GM19438 (cell line): Measurements from ENCODE around the gene PTPRH.

ENCODE experiments used
- ATAC-seq: cut with Tn5 transposase; IDR thresholded peaks from one replicate; pipeline ENCODE4 v1.9.1; 2021; ENCODE audit warnings: low read depth; ENCODE audit not compliant: unreplicated experiment

Gene PTPRH, protein sequence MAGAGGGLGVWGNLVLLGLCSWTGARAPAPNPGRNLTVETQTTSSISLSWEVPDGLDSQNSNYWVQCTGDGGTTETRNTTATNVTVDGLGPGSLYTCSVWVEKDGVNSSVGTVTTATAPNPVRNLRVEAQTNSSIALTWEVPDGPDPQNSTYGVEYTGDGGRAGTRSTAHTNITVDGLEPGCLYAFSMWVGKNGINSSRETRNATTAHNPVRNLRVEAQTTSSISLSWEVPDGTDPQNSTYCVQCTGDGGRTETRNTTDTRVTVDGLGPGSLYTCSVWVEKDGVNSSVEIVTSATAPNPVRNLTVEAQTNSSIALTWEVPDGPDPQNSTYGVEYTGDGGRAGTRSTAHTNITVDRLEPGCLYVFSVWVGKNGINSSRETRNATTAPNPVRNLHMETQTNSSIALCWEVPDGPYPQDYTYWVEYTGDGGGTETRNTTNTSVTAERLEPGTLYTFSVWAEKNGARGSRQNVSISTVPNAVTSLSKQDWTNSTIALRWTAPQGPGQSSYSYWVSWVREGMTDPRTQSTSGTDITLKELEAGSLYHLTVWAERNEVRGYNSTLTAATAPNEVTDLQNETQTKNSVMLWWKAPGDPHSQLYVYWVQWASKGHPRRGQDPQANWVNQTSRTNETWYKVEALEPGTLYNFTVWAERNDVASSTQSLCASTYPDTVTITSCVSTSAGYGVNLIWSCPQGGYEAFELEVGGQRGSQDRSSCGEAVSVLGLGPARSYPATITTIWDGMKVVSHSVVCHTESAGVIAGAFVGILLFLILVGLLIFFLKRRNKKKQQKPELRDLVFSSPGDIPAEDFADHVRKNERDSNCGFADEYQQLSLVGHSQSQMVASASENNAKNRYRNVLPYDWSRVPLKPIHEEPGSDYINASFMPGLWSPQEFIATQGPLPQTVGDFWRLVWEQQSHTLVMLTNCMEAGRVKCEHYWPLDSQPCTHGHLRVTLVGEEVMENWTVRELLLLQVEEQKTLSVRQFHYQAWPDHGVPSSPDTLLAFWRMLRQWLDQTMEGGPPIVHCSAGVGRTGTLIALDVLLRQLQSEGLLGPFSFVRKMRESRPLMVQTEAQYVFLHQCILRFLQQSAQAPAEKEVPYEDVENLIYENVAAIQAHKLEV

DNA sequence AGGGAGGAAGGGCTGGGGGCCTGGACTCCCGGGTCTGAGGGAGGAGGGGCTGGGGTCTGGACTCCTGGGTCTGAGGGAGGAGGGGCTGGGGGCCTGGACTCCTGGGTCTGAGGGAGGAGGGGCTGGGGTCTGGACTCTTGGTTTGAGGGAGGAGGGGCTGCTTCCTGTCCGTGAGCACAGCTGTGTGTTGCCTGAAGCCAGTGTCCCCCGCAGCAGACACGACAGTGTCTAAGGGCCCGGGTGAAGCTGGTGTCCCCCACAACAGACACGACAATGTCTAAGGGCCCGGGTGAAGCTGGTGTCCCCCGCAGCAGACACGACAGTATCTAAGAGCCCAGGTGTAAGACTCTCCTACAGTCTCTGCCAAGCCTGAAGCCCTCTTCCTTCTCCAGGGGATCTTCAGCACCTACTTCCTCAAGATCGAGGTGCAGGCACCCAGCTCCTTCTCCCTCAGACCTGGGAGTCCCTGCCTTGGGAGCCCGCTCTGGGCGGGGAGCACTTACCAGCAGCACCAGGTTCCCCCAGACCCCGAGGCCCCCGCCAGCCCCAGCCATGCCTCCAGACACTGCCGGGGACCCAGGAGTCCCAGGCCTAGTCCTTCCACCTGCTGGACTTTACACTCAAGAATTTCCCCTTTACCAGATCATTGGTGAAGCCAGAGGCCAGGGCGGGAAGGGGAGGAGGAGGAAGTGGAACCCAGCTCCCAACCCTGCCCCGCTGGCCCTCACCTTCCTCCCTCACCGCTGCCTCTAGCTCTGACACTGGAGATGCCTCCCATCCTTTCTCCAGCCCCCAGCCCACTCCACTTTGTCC is at the start of gene PTPRH:
Gene PTPRH, minus strand, starts transcription at position 622 of the 813 bp plus-strand sequence. Its CDS starts 68 bp downstream, at position 554.
- no peak for ATAC-seq

DNA sequence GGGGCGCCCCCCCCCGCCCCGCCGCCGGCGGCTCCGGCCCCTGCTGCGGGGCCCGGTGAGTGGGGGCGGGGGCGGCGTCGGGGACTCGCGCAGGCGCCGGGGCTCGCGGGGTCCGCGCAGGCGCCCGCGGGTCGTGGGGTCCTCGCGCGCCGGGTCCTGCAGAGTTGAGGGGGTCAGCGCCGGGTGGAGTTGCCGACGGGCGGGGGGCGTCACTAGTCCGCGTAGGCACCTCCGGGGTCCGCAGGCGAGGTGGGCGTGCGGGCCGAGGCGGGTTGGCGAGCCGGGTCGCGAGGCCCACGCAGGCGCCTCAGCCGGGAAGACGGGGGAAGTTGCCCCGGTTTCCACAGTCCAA is 49.2 kb upstream of the PTPRH start:
- no peak for ATAC-seq

DNA sequence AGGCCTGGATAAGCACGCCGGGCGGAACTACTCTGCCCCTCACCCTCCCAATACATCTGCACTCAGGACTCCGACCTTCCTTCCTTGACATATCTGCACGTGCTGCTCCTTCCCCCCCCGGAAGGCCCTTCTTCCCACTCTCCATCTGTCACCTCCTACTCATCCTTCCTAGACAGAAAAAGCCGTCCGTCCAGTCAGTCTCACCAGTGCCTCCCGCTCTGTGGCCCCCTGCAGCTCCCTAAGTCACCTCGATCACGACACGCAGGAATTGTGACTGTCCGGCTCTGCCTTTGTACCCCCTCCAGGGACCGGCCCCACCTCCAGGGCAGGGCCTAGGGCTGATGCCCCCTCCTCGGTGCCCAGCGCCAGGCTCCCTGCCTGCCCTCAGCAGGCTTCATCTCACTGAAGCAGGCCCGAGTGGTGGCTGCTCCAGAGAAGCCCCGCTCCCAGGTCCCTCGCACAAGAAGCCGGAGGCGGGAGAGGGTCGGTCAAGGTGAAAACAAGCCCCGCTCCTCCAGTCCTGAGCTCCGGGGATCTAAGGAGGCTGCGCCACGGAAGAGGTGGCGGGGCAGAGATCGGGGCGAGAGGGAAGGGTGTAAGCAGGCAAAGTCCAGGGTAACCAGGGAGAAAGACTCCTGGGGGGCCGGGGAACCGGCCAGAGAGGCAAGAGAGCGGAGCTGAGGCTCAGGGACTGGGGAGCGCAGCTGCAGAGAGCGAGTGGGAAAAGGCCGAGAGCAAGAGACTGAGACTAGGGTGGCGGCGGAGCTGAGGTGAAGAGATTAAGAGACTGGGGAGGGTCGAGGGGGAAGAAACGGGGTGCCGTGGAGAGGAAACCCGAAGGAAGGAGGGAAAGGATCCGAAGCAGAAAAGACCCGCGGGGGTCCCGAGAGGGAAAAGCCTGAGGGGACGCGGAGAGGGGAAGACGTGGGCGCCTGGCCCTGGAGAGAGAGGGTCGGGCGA is 48.4 kb upstream of the PTPRH start:
- ATAC-seq = no peak

DNA sequence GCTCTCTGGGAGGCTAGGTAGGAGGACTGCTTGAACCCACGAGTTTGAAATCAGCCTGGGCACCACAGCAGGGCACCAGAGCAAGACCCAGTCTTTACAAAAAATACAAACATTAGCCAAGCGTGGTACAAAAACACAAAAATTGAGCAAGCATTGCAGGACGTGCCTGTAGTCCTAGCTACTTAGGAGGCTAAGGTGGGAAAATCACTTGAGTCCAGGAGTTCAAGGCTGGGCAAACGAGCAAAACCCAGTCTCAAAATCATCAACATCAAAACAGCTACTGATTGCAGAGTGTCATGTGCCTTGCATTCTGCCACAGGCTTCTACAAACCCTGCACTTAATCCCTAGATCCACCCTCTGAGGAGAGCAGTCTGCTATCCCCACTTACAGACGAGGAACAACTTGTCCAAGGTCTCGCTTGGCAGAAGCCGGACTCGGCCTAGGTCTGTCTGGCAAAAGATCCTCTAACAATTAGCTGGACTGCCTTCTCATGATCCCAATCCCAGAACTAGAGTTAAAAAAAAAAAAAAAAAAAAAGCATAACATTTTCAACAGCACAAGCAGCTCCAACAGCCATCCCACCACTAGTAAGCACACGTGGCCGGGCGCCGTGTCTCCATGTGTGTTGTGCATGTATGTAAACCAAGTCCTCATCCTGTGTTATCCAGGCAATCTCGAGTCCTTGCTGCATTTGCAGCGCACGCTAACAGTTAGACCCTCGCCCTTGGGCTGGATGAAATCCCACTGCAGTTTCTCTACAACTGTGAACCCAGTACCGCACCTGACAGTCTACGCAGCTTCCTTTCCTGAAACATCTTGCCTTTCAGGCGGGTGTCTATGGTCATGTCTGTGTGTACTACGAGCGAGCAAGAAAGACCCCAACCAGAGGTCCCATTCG is 47.5 kb upstream of the PTPRH start:
- ATAC-seq = no peak

DNA sequence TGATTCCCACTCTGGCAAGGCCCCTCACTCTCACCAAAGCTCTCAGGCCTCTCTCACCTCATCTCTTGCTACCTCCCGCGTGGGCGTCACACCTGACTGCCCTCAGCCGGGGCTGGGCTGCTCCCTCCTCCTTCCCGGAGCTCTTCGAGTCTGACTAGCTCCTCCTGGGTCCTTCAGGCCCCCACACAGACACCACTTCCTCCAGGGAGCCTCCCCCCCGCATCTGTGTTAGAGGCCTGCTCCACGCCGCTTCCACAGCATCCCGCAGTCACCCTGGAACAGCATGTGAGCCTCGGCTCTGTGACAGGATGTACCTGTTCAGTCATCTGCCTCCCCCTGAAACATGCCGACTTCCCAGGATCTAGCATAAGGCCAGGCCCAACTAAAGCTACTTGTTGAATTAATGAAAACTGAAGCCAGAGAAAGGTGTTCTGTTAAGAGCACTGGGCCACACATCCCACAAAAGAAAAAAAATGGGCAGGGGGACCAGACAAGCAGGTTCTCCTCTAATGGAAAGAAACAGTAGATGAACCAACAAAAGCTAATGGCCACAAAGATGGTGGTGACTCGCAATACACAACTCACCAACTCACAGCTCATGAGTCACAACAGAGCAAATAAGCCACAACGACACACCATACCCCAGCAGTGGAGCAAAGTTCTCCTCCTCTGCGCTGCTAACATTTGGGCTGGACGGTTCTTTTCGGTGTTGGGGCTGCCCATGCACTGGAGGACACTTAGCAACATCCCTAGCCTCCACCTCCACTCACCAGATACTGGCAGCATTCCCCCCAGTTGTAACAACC is 46.5 kb upstream of the PTPRH start:
- ATAC-seq = no peak

DNA sequence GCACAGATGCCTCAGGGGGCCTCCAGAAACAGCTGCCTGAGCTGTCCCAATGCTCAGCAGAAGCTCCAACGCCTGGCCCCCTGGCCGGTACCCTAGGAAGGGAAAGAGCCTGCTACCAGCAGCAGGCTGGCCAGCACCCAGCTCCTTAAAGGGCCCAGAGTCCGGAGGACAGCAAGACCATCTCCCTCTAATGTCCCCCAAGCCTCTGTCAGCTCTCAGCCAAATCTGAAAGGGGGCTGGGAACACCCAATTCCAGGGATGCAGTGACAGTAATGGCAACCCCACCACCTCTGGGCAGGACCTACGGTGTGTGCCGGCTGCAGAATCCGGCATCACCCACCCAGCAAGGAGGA is 45.3 kb upstream of the PTPRH start:
- ATAC-seq = no peak

DNA sequence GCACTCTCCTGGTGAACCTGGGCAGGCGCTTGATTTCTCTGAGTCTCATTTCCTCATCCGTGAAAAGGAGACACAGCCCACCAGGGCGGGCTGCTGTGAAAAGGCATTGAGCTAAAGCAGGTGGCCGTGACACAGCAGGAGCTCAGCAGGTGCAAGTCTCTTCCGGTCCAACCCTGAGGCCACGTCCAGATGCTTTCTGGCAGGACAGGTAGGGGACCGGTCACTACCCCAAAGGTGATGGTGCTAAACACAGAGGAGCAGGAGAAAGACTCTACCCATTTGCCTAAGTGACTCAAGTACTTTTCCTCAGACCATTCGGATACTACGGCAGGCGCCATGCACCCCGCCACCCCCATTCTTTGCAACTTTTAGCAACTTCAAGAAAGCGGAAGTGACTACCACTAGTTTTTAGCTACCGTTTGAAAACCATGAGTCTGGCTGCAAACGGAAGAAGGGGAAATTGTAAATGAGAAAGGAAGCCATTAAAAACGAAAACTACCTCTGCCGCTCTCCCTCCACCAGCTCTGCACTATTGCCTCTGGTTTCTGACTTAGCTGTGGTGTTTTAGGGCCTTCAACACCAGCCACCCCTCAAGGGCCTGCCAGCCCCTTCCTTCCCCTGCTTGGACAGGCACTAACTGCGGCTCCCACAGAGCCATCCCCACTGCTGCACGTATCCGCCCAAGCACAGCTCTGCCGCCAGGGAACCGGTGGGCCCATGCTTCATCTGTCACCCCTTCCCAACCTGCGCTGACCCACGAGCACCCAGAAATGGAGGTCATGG is 44.7 kb upstream of the PTPRH start:
- ATAC-seq = no peak

DNA sequence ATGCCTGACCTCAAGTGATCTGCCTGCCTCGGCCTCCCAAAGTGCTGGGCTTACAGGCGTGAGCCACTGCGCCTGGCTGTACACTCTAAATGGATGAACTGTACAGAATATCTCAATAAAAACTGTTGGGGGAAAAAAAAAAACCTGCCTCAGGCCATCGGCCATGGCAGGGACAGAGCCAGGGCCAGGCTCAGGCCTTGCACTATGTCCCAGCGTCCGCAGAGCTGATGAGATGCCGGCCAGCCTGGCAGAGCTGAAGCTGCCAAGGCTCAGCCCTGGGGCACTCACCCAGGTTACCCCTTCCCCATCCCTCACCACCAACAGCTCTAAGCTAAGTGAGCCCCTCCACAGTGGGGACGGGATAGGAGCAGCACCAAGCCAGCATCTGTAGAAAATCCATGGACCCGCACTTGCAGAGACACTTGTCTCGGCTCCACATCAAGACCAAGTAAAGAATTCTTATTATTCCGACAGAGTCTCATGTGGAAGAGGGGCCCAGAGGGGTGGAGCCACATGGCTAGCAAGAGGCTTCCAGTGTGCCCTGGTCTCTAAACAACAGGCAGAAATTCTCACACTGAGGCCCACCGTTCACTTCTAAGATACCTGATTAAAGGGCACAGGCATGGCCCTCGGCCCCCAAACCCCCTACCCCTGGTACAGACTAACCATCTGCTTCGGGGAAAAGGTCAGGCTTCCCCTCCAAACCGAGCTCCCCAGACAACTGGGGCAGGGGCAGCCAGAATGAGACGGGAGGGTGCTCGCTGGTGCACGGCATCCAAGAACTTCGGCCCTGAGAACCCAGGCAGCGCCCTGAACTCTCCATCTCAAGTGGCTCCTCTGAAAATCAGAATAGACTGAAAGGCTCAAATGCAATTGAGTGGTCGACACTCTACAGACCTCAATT is 43.7 kb upstream of the PTPRH start:
- ATAC-seq = no peak

DNA sequence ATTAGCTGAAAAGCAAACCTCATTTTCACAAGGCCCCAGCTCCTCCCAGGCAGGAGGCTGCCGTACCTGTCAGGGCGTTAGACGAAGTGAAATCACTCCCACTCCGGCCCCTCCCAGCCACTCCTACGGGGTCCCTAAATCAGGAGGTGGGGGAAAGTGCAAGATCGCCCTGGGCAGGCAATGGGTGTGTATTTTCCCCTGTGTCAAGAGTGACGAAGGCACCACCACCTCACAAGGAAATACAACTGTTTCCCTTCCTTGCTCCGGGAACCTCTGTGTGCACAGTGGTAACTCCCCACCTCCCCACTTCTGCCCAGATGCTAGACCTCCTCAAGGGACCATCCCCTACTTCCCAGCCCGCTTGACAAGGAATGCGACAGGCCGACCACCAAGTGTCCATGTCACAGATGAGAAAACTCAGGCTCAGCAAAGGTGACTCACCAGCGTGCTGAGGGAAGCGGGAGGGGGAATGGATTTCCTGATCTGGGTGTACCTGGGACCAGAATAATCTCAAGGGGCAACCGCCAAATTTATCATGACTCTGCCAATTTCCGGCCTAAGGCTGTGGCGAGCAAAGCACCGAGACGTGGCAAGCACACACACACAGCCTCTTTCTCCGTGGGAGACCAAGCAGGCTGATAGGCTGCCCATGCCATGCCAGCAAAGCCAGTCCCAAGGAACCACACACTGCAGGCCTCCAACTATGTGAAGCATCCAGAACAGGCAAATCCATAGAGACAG is 42.2 kb upstream of the PTPRH start:
- ATAC-seq = no peak

DNA sequence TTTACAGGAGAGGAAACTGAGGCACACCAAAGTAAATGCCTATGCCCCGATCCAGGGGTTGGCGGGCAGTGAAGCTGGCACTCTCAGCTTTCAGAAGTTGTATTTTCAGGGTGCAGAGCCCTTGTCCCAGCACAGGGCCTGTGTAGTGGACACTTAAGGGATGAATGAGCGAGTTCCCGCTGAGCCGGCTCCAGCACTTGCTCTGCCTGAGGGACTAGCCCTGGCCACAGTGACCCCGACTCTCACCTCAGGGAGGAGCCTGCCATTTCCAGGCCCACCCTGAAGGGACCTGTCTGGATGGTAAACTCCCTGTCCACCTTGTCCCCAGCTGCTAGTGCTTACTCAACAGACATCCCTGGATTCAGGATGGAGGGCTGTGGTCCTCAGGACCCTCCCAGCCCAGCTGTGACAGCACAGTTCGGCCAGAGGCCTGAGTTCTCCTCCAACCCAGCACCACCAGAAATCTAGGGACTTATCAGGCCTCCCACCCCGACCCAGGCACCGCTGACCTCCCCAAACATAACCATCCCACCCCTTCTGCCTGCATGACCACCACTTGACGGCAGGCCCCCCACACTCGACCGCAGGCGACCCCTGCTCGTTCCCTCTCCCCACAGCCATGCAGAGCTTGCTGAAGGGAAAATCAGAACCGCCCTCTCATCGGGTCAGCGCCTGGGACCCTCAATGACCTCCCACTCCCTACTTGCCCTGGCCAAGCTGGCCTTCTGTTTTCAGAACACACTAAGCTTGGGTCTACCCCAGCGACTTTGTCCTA is 41.1 kb upstream of the PTPRH start:
- no peak for ATAC-seq

DNA sequence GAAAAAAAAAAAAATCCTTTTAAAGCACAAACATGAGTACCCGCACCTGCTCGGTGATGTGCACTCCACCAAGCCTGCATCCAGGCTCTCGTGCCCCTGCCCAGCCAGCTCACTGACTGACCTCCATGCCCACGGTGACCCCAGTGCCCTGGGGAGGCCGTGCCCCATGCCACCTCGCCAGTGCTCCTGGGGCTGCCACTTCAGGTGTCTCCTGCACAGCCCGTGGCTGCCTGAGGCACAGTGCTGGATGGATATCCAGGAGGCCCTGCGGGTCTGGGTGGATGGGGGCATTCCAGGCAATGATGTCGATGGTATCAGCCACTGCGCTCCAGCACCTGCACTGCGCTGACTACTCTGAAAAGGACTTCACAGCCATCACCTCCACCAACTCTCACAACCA is 40.5 kb upstream of the PTPRH start:
- no peak for ATAC-seq

DNA sequence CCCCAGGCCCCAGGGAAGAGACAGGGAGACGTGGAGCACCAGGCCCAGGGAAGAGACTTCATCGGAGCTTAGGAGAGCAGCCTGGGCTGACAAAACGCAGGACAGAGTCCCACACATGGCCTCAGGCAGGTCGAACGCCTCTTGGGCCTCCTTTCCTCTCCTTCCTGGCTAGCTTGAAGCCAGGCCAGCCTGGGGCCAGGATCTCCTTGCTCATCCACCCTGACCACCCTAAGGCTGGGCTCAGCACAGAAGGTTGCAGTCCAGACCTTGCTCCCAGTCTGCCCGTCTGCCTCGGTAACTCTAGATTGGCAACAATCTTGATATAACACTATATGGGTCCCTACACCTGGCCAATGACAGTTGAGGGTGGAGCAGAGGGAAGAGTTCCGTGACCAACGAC is 39.4 kb upstream of the PTPRH start:
- no peak for ATAC-seq

DNA sequence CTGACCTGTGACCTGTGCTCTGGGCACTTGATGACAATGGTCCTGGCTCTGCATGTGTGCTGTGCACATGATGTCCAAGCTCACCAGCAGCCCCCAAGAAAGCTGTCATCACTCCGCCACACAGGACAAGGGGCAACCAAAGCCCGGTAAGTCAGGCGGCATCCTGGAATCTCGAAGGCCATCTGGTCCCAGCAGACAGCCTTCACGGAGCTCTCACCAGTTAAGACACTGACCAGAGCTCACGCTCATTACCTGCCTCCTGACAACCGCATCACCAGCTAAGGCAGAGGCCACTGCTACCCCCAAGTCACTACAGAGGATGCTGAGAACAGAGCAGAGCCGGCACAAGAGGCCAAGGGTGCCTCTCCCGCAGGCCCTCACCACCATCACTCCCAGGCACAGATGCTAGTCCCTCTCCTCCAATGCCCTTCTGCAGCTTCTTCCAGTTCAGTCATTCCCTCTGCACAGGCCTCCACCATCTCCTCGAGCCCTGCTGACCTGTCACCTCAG is 38.9 kb upstream of the PTPRH start:
- no peak for ATAC-seq

DNA sequence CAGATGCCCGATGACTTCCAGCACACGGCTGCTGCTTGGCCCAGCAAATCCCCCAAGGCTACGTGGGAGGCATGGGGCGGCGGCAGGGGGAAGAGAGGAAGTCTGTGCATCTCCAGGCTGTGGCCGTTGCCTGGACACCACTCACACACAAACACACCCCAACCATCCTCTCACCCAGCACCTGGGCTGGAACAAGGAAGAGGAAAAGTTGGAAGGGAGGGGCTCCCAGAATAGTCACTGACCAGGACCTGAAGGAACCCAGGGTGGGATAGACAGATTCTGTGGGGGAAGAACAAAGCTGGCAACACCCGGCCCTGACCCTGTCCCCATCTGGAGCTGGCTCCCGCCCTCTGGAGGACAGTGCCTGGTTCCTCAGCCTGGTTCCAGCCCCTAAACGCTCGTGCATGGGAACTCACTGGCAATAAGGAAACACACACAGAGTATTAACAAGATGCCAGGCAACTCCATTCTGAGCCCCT is 38.4 kb upstream of the PTPRH start:
- no peak for ATAC-seq
